Hematopoietic multipotent progenitor cell treated with erythropoietin and hydrocortisone succinate and interleukin-3 and kit ligand, for 4 days (in vitro differentiated cells): ENCODE results near the gene MAP7D3.

Experiments used
- DNase-seq: peaks from one replicate; pipeline ENCODE4 v3.0.0-alpha.2; 2015

MAP7D3 gene

GRCh38 chrX:136205882-136206380 is 45.3 kb downstream of the MAP7D3 start:
- no peak for DNase-seq

DNA sequence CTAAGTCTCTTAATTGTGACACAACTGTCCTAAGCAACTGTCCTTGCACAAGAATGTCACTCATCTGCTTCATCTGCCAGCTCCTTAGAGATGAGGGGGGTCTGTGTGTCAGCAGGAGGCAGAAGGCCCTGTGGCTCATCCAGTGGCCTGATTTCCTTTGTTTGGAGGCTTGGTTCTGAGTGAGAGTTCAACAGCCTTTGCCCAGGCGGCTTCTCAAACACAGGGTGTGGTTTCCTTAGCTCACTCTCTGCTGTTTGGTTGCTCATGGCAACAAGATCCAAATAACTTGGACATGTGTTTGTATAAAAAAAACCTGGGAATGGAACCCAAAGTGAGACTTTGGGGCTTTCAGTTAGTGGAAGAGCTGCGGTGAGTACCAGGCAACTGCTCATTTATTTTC is 46.6 kb downstream of the MAP7D3 start:
- DNase-seq, result peak; percentile 69

DNA sequence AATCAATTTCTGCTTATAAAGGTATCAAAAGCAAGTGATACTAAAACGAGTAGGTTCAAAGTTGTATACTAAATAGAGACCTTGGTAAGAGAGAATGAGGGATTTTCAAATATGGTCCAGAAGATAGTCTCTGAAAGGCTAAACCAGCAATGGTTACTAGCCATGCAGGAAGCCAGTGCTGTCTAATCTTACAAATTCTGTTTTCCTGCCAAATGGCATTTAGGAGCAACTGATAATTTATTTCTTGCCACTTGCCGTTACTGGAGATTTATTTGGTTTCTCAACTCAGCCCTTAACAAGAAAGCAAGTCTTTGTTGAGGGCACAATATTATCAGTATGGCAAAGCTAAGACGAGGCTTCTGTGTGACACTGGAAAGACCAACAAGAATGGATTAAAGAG is 47.2 kb downstream of the MAP7D3 start:
- DNase-seq, result peak; percentile 68

DNA sequence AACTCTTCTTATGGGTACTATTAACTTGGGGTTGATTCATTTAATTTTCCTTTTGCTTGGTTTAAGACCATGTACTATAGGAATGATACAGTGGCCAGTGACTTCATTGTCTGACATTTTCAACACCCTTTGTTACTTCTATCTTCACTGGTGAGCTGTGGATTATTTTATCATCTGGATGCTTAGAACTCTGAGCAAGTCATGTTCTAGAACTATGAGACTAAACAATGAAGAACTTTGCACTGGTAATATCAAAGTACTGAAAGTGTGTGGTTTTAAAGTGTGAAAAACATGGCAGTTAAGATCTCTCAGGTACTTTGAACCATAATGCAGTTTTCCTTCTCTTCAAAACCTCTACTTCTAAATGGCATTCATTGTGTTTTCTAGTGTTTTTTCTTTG is 47.8 kb downstream of the MAP7D3 start:
- DNase-seq, result no peak

GRCh38 chrX:136202889-136203288 is 48.3 kb downstream of the MAP7D3 start:
- DNase-seq, result no peak

DNA sequence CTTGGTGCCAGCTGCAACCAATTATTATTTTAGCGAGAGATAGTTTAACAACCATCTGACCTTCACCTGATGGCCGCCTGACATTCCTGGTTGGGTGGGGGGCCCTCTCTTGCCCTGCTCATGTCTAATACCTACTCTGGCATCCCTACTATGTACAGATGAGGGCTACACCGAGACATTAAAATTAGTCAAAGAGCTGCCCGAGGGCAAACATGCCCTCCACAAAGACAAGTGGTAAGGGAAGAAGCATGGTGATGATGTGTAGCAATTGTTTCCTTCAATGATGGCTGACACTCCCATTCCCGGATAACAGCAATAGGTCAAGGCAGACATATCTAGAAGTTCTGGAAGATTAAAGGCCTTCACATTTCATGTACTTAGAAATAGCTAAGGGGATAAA is 49.6 kb downstream of the MAP7D3 start:
- DNase-seq, result no peak

DNA sequence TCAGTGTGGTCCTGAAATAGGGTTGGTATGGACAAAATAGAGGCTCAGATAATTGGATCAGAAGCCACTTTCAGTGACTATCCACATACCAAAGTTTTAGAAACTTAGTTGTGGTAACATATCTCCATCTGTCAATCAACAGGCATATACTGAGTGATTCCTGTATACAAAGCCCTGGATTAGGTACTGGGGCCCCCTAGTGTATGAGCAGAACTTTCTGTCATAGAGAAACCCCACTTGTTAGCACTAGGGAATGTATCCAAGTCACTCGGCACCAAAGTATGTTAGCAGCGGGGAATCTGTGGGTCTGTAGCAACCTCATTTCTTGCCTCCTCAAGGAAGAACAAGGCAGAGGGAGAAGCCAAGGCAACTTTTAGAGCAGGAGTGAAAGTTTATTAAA is 50.7 kb downstream of the MAP7D3 start:
- peak; percentile 59 for DNase-seq

DNA sequence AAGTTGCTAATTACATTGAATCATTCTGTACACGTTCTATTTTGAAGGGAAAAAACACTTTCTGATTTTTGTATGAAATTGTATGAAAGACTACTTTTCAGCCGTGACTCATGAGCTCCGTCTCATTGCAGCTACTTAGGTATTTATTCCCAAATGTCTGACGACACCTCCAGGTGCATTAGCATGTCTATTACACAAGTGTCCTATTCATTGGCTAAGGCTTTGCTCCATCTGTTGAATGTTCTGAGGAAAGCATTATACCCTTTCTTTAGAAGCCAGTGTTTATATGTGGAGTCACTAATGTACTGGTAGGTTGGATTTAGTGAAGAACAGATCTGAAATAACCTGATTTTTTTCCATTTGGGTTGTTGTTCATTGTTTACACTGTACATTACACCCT is 51.8 kb downstream of the MAP7D3 start:
- no peak for DNase-seq

- DNase-seq, result no peak
These were observed 52.4 kb downstream of the MAP7D3 start for GRCh38 chrX:136198678-136199243.

- no peak for DNase-seq
These were observed 53.2 kb downstream of the MAP7D3 start for GRCh38 chrX:136198010-136198409.

GRCh38 chrX:136196691-136197155 is 54.5 kb downstream of the MAP7D3 start:
- DNase-seq, result no peak

DNA sequence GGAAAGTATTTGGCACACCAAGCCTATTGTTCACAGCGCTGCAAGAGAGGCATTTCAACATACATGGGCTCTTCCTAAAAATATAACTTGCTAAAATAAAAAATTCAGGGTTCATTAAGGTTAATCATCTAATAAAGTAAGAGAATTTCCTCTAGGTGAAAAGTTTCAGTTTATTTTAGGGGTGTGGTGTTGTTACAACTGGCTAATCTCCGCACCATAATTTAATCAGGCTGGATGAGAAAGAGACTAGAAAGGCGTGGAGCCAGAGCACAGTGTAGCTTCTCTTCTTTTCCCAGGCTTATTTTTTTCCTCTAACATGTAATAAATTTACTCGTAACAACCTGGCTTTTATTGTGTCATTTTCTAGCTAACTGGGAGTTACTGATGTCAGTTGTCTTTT is 56.0 kb downstream of the MAP7D3 start:
- no peak for DNase-seq

DNA sequence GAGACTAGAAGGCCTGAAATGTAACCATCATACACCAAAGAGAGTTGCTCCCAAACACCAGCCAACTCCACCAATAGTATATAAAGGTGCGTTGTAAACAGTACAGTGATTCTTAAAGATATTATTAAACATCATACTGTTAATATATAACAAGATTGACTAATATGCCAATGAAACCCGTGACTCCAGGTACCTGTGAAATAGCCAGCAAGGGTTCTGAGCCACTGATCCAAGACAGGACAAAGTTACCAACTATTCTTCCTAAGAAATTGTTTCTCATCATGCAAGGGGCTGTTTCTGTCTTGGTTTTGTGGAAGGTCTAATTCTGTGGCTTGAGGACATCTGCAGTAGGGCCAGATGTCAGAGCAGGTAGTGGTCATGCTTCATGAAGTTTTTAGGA is 56.7 kb downstream of the MAP7D3 start:
- DNase-seq, result no peak

DNA sequence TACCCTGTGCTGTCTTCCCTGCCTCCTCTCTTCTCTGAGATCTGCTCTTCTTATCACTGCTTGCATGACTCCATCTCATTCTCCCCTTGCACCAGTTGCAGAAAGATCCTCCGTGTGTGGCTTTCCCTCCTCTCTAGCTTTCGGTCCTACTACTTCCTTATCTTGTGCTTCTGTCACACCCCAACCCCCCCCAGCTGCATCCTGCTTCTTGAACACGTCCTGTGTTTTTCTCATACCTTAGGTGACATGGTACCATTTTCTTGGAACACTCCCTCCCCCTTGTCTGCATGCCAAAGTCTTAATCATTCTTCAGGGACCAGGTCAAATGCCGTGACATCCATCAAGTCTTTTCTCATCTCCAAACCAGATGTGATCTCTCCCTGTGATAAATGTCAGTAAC is 57.4 kb downstream of the MAP7D3 start:
- peak; percentile 68 for DNase-seq

GRCh38 chrX:136192839-136193414 is 58.3 kb downstream of the MAP7D3 start:
- DNase-seq, result peak; percentile 33

GRCh38 chrX:136192135-136192534 is 59.1 kb downstream of the MAP7D3 start:
- DNase-seq, result no peak

DNA sequence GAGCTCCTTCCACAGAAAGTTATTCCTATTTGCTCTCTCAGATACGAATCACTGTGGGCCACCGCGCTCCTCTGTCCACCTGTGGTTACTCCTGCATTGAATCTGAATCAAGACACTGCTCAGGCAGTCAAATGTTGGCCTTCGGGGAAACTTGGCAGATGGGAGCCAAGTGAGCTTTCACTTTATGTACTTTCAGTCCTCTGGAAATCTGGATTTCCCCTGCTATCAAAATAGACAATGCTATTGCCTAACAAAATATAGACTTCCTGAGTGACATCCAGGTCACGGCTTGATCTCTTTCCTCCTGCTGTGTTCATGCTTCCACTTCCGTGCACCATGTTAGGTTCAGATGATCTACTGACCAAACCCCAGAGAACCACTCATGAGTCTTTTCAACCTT is 60.0 kb downstream of the MAP7D3 start:
- DNase-seq, result no peak

- DNase-seq, result no peak
These were observed 61.0 kb downstream of the MAP7D3 start for GRCh38 chrX:136190038-136190713.

DNA sequence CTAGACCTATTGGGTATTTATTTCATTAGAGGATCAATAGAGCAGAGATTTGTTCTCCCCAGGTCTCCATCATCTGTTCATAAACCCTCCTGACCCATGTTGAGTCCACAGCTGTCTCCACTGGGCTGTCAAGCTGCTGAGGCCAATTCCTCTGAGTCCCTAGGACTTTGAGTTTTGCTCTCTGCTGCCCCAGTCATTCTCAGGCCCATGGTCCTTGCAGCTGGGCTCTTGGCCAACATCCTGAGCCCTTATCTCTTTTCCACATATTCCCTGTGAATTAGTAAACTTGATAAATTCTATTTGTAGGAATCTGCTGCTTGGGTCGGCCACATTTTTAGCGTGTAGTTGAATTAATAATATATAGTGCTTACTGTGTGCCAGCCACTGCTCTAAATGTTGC is 62.0 kb downstream of the MAP7D3 start:
- DNase-seq, result no peak

DNA sequence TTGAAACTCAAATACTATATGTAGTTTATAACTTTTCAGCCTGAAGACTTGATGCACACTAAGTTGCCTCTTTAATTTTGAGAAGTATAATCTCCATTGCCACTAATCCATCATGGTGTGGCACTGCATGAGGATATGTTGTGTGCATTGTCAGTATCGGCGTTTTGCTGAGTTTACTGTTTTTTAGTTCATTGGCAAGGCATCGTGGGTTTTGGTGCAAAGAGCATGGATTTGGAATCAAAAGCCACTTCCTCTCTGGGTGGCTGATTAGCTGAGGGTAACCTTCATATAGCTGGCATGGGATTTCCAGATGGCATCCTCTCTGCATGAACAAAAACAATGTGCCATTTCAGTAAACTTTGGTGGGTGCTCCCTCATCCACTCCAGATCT is 65.2 kb downstream of the MAP7D3 start:
- DNase-seq, result no peak

DNA sequence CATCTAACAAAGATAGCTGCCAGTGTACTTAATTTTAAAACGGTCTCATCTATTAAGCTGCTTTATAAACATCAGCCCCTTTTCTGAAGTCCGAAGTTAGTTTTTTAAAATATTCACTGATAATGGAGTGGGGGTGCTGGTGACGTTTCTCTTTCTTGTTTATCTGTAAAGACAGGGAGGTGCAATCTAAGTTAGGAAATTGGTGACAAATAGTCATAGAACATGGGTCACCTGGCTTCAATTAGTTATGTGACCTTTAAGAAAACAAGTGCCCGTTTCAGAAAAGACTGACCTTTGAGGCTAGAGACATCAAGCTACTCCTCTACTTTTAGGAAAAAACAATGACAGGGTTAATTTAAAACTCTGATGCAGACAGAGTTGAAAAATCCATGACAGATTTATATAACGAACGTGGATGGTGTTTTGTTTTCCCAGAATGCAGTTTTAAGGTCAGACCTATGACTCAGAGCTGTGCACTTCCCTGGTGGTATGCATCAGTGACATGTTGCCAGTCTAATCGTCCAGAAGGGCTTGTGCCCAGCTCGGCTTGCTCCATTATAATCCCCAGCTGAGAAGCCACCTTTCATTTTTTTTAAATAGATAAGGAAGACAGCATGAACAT is 65.7 kb downstream of the MAP7D3 start:
- no peak for DNase-seq

DNA sequence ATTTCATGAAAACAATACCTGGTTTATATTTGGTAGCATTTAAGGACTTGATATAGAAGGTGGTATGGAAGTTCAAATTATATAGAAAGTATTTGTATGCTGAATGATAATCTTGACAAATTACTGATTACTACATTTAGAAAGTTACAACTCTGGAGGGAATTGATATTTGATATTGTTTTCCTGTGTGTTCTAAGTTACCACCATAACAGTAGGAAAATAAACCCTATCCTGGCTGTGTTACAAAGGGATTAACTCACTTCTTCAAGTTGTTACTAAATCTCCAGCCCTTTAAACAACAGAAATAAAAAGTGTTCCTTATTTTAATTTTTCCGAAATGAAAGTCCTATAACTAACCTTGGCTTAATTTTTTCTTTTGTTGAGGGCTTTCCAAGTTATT is 67.3 kb downstream of the MAP7D3 start:
- DNase-seq, result no peak

DNA sequence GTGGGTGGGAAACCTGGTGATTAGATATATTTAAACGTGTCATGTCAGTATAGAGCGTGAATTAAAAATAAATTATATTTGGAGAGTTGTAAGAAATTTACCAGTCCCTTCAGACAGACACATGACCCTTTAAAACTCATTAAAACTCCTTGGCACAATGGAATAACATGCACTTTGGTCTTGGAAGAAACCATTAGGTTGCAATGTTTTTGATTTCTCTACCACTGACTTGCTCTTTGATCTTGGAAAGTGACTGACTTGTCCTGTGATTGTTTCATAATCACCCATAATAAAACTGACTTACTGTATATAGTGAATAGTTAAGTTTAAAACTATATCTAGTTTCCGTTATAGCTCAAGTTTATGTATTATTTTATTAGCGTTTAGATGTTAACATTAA is 68.0 kb downstream of the MAP7D3 start:
- no peak for DNase-seq

DNA sequence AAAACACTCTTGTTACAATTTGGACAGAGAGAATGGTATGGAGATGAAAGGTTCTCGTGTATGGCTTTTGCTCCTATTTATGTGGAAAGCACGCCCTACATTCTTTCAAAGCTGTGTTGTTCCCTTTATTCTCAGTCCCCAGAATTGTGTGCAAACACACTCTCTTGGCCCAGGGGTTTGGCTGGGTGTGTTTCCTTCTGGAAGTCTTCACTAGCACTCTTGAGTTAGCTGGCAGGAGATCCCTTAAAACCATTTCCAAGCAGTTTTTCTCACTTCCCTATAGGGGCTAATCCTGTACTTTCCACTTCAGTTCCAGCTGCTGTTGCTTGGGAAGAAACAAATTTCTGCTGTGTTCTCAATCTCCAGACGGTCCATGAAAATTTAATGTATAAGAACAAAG is 68.8 kb downstream of the MAP7D3 start:
- DNase-seq, result no peak
